COLO668 (cell line): ENCODE measurements around the gene ZCCHC7.

Experiments
- DNase-seq: peaks from one replicate; lab custom pipeline; 2025; ENCODE audit not compliant: unreplicated experiment; lab: John Stamatoyannopoulos, UW

The ZCCHC7 gene

DNA sequence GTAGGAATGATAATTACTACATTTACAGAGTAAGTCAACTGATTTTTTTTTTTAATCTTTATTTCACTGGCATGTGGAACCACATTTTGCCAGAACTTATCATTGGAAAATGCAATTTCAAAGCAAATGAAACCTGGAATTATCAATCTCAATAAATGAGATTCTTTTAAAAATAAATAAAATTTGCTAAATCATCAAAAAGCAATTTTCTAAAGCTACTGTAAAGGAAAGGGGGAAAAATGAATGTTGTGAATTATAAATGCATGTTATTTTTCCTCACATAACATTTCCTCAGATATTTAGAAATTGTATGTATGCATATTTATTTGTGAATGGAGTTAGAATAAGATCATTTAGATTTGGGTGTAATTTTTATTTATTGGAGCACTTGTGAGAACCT, 212.2 kb downstream of the ZCCHC7 start:
- no peak for DNase-seq

DNA sequence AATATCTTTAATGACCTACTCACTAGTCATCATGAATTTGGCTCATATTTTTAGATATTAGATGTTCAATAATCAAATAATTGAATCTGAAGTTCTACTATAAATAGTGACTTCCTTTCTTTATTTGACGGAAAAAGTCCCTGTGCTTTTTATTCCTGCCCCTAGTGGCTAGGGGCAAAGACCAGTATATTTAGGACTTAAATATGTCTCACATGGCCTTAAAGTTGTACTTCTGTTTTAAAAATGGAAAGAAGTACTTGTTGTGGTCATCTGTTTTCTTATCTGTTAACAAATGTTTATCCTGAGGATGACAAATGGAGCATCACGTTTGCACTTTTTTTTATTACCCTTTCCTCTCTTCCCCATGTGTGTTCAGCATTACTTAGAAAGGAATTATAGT, 212.9 kb downstream of the ZCCHC7 start:
- no peak for DNase-seq

- no peak for DNase-seq
These were observed 214.9 kb downstream of the ZCCHC7 start for GRCh38 chr9:37335238-37335637.

DNA sequence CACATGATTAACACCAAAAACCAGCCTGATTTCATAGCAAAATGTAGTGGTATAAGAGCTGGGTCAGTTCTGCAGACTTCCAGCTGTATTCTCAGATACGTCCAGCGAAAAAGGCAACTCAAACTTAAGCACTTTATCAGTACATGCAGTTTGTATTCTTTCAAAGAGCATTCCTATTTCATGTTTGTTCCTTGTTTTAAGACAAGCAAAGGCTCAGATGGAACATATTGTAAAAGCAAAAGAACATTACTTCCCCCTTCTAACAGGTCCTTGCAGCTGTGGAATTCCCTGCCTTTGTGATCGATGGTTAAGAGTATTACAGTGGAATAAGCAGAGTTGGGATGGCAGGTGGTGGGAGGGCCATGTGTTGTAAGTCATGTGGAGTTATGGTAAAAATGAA, 215.8 kb downstream of the ZCCHC7 start:
- no peak for DNase-seq

GRCh38 chr9:37337301-37337890, 217.0 kb downstream of the ZCCHC7 start:
- DNase-seq: no peak

- DNase-seq: no peak
These were observed 217.8 kb downstream of the ZCCHC7 start for GRCh38 chr9:37338218-37338617.

DNA sequence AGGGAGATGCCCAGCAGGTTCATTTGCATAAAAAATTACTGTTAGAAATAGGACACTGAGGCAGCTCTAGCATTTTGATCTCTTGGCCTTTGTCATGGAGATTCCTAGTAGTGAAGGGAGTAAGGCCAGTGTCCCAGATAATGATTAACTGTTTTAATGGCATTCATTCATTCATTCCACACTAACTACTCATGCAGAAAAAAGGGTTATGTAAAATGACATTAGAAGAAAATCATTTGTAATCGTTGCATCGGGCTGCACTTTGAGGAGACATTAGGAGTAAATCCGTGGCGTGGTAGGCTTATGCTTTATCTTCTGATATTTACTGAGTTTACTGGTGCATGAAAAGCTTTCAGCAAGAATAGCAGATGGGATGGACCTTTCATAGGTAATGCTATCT, 219.5 kb downstream of the ZCCHC7 start:
- peak; percentile 43 for DNase-seq

- no peak for DNase-seq
These were observed 220.6 kb downstream of the ZCCHC7 start for GRCh38 chr9:37340961-37341360.

DNA sequence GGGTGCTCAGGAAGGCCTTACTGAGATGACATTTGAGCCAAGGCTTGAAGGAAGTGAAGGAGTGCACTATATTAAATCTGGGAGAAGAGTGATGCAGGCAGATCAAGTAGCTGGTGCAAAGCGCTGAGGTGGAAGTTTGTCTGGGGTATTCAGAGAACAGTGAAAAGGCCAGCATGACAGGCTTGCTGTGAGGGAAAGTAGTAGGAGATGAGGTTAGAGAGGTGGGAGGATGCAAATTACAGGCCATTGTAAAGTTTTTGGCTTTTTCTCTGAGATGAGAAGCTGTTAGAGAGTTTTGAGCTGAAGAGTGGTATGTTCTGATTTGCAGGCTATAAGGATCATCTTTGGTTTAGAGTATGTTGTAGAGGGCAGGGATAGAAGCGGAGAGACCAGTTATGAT, 221.3 kb downstream of the ZCCHC7 start:
- no peak for DNase-seq

- no peak for DNase-seq
These were observed 222.1 kb downstream of the ZCCHC7 start for GRCh38 chr9:37342493-37342892.

GRCh38 chr9:37342895-37343294, 222.5 kb downstream of the ZCCHC7 start:
- no peak for DNase-seq

GRCh38 chr9:37343724-37344123, 223.3 kb downstream of the ZCCHC7 start:
- no peak for DNase-seq

DNA sequence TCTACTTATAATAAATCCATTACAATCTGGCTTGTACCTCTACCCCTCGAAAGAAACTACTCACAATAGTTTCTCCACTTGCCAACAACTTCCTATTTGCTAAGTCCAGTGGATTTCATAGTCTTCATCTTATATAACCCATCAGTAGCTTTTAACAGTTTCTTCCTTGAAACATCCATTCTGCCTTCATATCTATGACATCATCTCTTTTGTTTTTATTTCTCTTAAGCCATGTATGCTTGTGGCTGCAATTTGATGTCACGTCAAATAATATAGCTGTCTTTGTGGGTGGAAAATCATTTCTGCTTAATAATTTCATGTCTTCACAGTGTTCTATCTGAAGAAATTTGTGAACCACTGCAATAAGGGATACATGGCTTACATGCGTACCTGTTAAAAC, 224.7 kb downstream of the ZCCHC7 start:
- no peak for DNase-seq

GRCh38 chr9:37348917-37349316, 228.5 kb downstream of the ZCCHC7 start:
- DNase-seq: no peak

DNA sequence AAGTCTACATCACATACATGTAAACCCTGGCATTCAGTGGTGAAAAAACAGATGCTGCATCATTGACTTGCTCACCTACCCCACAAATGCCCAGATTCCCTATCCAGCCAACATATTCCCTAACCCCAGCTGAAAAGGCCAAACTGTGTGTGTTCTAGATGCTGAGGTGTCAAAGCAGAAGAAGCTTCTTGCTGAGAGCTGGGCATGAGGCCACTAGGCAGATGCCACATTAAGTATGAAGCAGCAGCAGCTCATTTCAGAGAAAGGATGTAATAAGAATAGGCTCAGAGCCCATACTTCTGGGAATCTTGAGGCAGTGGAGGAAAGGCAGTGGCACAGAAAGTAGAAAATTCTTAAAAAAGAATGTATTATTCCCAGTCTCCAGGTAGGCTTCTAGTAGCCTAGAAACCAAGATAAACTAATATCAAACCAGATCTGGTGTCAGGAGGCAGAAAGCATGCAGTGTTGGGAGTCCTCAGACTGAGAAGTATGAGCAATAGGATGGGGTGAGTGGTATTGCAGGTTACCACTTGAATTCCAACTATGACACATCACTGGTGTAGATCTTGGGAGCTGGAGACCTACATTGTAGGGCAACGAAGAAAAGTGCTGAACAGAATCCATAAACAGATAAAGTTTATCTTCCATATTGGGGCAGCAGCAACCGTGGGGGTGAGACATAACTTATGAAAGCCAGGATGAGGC, 230.3 kb downstream of the ZCCHC7 start:
- no peak for DNase-seq

- no peak for DNase-seq
These were observed 233.4 kb downstream of the ZCCHC7 start for GRCh38 chr9:37353791-37354190.

- no peak for DNase-seq
These were observed 242.1 kb downstream of the ZCCHC7 start for GRCh38 chr9:37362430-37362829.

DNA sequence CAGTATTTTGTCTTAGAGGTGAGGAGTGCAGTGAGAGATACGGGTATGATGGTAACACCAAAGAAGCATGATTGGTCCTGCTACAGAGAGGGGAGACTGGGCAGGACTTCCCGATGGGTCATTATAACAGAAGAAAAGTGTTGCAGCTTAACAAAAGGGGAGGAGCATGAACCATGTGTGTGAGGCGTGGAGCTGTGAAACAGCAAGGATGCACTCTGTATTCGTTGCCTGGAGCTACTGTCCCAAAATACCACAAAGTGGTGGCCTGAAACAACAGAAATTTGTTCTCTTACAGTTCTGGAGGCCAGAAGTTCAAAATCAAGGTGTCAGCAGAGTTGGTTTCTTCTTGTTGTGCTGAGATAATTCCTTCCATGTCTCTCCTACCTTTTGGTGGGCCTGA, 242.8 kb downstream of the ZCCHC7 start:
- no peak for DNase-seq

DNA sequence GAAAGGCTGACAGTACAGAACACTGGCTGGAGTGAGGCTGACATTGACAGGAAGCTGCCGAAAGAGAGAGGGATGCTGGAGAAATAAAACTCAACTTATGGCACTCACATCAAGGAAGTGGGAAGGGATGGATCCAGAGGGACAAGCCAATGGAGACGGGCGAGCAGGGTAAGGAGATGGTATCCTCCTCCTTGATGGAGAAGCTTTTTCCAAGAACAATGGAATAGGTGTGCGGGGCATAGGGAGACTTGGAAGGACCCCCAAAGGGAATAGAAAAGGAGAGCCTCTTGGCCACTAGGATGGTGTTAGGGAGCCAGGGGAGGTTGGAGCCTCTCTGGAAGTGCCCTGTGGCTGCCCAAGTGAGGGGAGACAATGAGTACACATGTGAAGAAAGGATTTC, 243.8 kb downstream of the ZCCHC7 start:
- no peak for DNase-seq

GRCh38 chr9:37364751-37365360, 244.5 kb downstream of the ZCCHC7 start:
- peak; percentile 17 for DNase-seq

GRCh38 chr9:37369671-37370070, 249.3 kb downstream of the ZCCHC7 start:
- no peak for DNase-seq

DNA sequence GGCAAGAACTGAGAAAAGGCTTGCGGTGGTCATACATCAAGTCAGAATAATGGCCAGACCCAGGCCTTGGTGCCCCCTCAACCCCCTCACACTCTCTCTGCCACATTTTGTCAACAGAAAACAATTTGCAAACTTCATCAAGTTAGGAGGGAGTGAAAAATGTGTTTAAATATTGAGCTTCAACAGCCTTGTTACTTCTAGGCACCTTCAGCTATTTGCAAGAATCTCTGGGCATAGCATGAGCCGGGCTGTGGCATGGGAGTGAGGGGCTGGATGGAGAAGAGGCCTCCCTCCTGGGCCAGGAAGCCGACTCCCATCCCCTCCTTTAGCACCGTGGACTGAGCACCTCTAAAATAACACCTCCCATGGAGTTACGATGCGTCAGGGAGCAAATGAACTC, 249.9 kb downstream of the ZCCHC7 start:
- DNase-seq: no peak
